ENCODE data around the gene SLIT1.

SLIT1 gene

DNA sequence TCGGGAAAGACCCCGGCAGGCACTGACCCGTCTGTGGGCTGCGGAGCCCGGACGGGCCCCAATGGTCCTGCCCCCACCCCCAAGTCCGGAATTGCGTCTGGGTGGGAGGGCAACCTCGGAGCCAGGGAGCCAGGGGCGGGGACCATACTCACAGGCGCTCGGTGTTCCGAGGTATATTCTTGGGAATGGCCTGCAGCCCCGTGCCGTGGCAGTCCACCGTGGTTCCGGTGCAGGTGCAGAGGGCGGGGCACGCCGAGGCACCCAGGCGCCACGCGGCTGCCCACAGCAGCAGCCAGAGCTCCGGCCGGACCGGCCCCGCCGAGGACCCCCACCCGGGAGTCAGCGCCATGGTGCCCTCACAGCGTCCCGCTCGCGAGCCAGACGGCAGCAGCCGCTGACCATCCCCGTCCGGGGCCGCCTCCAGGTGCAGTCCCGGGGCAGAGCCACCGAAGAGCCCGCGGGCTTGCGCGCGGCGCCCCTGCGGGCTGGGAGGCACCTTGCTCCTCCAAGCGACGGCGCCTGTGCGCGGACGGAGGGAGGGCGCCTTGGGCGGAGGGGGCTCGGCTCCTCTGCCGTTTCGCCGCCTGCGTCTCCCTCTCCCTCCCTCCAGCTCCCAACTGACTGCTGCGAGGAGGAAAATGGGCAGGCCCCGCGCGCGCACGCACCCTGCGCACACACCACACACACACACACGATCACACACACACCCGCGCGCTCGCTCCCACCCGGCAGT lies at the start of gene SLIT1:
TSS of gene SLIT1 (minus strand) at position 634 of the 733 bp plus-strand sequence. CDS start at position 349, 285 bp downstream.
- DNase-seq (ENCODE audit: insufficient read length, low spot score), result no peak
- no peak for TF ChIP-seq POLR2A (IDR thresholded peaks at IDR 0.05; ENCODE audit: low read depth, low read length)
- FAIRE-seq, result no peak

DNA sequence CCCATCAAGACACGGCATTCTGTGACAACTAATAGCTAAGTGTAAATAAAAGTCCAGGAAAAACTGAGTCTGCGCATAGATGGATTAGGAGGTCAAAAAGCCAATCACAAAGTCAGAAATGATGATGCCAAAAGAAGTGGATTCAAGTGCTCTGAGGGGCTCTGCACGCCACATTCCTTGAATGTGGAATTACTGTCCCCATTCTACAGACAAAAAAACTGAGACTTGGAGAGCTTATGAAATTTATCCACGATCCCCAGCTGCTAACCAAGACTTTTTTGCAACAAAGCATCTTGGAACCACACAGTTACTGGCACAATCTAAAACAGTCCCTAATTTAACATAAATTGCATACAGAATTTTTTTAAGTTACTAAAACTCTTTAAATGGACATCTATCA lies 49.6 kb upstream of the SLIT1 start:
- DNase-seq (ENCODE audit: insufficient read length, low spot score), result no peak

DNA sequence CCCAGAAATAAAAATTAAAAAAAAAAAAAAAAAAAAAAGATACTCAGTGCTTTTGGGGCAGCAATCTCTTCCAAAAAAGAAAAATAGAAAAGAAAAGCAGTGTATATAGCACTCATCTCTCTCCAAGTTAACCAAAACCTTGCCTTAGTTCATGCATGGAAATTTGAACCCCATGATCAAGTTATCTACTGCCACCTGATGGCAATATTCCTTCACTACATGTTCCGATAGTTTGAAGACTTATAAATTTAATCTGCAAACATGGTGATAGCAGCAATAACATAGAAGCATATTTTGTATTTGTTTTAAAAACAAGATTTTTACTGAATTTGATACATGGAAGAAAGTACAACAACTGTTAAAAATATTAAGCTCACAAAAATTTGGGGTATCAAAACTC lies 48.6 kb upstream of the SLIT1 start:
- FAIRE-seq (peak; percentile 94), DNase-seq (ENCODE audit: insufficient read length, low spot score) (no peak)

More for the DNA sequence above, 49.6 kb upstream of the SLIT1 start:
- TF ChIP-seq POLR2A (IDR thresholded peaks at IDR 0.05; ENCODE audit: low read depth, low read length), result no peak
- FAIRE-seq, result no peak

GRCh38 chr10:97230146-97230545 lies 44.4 kb upstream of the SLIT1 start:
- FAIRE-seq (peak; percentile 94), DNase-seq (ENCODE audit: insufficient read length, low spot score) (no peak)
- TF ChIP-seq POLR2A (IDR thresholded peaks at IDR 0.05; ENCODE audit: low read depth, low read length), result no peak

More for the DNA sequence above, 48.6 kb upstream of the SLIT1 start:
- TF ChIP-seq POLR2A (IDR thresholded peaks at IDR 0.05; ENCODE audit: low read depth, low read length), result no peak

DNA sequence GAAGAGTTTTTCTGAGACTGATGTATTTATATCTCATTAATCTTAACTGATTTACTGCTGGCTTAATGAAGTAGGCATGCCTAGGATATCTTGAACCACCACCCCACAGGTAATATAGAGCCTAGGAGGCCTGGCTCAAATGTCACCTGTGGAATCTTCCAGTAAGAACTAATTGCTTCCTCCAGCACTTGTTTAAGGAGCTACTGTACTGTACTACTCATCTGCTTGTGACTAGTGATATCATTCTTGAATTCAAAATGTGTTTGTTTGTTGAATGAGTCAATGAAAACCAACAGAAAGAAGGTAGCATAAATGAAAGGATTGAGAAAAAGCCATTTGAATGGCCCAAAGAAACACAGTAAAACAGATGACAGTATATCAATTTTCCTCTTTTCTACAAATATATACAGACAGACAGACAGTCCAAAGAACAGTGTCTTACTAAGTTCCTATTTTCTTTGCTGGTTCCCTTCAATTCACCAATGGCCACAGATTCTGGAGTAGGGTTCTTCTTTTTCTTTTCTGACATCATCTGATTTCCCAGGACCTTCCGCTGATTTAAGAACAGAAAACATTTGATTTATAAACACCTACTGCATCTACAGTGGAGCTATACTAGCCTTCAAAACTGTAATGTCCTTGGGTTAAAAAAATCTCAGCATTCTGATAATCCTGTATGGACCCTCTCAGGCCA lies 43.7 kb upstream of the SLIT1 start:
- DNase-seq (ENCODE audit: insufficient read length, low spot score) (no peak), FAIRE-seq (peak; percentile 94)
- TF ChIP-seq POLR2A (IDR thresholded peaks at IDR 0.05; ENCODE audit: low read depth, low read length), result no peak

- DNase-seq (ENCODE audit: insufficient read length, low spot score), result no peak
- no peak for TF ChIP-seq POLR2A (IDR thresholded peaks at IDR 0.05; ENCODE audit: low read depth, low read length)
- peak; percentile 57 for FAIRE-seq
Observed at GRCh38 chr10:97228775-97229157, 43.0 kb upstream of the SLIT1 start.

GRCh38 chr10:97228130-97228774 lies 42.5 kb upstream of the SLIT1 start:
- no peak for TF ChIP-seq POLR2A (IDR thresholded peaks at IDR 0.05; ENCODE audit: low read depth, low read length)
- FAIRE-seq (peak; percentile 43), DNase-seq (ENCODE audit: insufficient read length, low spot score) (no peak)

DNA sequence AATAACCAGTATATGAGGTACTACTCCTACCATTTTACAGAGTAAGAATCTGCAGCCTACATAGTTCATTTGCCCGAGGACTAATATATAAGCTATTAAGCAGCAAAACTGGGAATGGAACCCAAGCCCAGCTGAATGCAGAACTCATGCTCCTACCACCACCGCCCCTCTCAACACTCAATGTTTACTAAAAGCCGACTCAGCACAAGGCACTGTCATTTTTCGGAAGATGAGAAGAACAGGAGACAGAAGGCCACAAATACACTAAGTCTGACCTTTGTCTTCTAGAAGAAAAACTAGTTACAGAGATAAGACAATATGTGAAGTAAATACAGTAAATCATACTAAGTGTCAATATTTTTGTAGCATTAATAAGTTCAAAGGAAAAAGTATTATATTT lies 40.6 kb upstream of the SLIT1 start:
- DNase-seq (ENCODE audit: insufficient read length, low spot score) (no peak), FAIRE-seq (no peak)
- no peak for TF ChIP-seq POLR2A (IDR thresholded peaks at IDR 0.05; ENCODE audit: low read depth, low read length)

GRCh38 chr10:97224483-97225435 lies 39.0 kb upstream of the SLIT1 start:
- no peak for FAIRE-seq

GRCh38 chr10:97222326-97222961 lies 36.7 kb upstream of the SLIT1 start:
- FAIRE-seq, result no peak
- no peak for DNase-seq (ENCODE audit: insufficient read length, low spot score)
- TF ChIP-seq POLR2A (IDR thresholded peaks at IDR 0.05; ENCODE audit: low read depth, low read length), result no peak

More at GRCh38 chr10:97224483-97225435, 39.0 kb upstream of the SLIT1 start:
- DNase-seq (ENCODE audit: insufficient read length, low spot score), result no peak
- TF ChIP-seq POLR2A (IDR thresholded peaks at IDR 0.05; ENCODE audit: low read depth, low read length), result no peak

DNA sequence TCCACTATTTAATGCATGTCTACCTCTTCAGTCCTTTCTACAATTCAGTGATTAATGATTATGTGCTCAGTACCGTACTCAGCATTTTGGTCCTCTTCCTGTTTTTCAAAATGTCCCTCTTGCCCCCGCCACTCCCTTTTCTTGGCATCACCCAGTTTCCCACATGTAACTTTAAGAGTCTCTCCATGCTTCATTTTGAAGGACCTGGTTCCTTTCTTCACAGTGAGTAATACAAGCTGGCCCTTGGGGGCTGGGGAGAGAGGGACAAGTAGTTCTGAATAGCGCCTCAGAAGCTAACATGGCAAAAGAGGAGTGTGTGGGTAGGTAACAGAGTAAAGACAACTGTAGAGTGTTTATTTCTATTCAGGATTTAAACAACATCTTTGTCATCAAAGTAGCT lies 34.6 kb upstream of the SLIT1 start:
- no peak for TF ChIP-seq POLR2A (IDR thresholded peaks at IDR 0.05; ENCODE audit: low read depth, low read length)
- FAIRE-seq, result no peak
- DNase-seq (ENCODE audit: insufficient read length, low spot score), result no peak

DNA sequence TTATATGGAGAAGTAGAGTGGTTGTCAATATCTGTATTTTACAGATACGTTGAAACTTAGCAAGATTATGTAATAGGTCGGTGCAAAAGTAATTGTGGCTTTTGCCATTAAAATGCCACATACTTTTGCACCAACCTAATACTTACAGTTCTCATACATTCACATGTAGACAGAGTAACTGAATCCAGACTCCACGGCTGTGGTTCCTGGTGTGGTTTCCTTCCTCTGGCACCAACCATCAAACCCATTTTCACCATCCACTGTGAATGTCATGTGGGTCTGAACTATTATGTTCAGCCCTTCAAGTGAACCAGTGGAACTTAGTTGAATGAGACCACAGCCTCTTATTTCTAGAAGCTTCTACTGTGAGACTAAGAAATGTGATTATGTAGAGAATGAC lies 31.5 kb upstream of the SLIT1 start:
- TF ChIP-seq POLR2A (IDR thresholded peaks at IDR 0.05; ENCODE audit: low read depth, low read length), result no peak
- FAIRE-seq (no peak), DNase-seq (ENCODE audit: insufficient read length, low spot score) (no peak)
